Coronary artery (tissue), 2 donors: Measurements from ENCODE around the gene HELZ.

Experiments used
- DNase-seq: peaks from one replicate; pipeline ENCODE4 v3.0.0-alpha.2; 2017; ENCODE audit warnings: low spot score
- H3K27ac ChIP-seq, 2 donors: fragments of 200-600 bp; sonication (generic); one replicate each; pipeline ENCODE4 v1.5.1; 2016 to 2019
- H3K4me3 ChIP-seq: fragments of 200-600 bp; sonication (generic); 2 replicates; pipeline ENCODE4 v1.5.1; 2016; ENCODE audit warnings: mild to moderate bottlenecking, moderate library complexity
- TF ChIP-seq, protein P1 (sequence below): fragments of 200-600 bp; sonication (generic); IDR thresholded peaks from one replicate; pipeline ENCODE4 v1.5.1; 2019; ENCODE audit warnings: antibody characterized with exemption

Gene HELZ

DNA sequence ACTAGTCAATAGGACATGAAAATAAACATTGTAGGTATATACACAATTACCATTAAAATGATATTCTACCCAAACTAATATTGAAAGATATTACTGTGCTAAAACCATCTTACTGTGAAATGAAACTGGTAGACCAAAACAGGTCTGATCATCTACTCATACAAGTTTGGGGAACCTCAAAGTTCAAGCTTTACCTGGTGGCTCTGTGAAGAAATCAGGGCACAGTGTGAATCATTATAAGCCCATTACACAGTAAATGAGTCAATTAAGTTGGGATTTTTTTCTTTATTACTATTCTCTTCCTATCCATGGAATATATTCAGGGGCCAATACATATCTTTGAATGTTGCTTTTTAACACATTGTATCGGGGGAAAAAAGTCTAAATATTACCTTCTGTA lies 57.1 kb downstream of the HELZ start:
- DNase-seq = no peak
- TF ChIP-seq, protein P1, sequence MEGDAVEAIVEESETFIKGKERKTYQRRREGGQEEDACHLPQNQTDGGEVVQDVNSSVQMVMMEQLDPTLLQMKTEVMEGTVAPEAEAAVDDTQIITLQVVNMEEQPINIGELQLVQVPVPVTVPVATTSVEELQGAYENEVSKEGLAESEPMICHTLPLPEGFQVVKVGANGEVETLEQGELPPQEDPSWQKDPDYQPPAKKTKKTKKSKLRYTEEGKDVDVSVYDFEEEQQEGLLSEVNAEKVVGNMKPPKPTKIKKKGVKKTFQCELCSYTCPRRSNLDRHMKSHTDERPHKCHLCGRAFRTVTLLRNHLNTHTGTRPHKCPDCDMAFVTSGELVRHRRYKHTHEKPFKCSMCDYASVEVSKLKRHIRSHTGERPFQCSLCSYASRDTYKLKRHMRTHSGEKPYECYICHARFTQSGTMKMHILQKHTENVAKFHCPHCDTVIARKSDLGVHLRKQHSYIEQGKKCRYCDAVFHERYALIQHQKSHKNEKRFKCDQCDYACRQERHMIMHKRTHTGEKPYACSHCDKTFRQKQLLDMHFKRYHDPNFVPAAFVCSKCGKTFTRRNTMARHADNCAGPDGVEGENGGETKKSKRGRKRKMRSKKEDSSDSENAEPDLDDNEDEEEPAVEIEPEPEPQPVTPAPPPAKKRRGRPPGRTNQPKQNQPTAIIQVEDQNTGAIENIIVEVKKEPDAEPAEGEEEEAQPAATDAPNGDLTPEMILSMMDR = no peak
- Histone ChIP-seq H3K27ac (no peak overlapping the region), H3K4me3 (no peak overlapping the region)

DNA sequence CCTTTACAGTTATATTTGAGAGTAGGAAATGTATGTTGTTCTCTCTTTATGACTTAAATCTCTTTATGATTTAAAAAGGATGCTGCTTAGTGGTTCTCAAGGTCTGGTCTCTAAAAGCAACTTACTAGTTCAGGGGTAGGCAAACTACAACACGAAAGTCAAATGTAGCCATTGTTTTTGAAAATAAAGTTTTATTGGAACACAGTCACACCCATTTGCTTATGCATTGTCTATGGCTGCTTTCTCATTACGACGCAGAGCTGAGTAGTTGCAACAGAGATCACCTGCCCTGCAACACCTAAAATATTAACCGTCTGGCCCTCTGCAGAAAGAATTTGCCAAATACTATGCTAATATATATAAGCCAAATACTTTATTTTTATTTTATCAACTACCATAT lies 58.2 kb downstream of the HELZ start:
- TF ChIP-seq, protein P1 = no peak
- no peak overlapping the region for H3K27ac ChIP-seq
- H3K4me3 ChIP-seq = no peak overlapping the region
- DNase-seq = no peak

DNA sequence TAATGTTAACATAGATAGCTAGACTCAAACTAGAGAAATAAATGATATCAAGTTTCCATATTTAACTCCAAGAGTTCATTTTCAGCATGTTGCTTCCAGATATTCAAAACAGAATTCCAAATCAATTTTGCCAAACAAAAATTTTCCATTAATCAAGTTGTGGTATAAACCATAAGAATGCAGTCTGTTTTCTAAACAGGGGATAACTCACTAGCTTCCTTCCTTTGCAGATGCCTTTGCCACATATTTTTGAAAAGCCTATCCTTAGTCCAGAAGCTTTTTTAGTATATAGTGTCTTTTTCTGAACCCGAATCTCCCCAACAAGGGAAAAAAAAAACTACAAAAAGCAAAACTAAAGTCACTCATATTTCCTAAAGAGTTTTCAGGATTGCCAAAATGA lies 61.5 kb downstream of the HELZ start:
- DNase-seq = no peak
- TF ChIP-seq, protein P1 = no peak
- Histone ChIP-seq H3K27ac (no peak overlapping the region), H3K4me3 (no peak overlapping the region)

DNA sequence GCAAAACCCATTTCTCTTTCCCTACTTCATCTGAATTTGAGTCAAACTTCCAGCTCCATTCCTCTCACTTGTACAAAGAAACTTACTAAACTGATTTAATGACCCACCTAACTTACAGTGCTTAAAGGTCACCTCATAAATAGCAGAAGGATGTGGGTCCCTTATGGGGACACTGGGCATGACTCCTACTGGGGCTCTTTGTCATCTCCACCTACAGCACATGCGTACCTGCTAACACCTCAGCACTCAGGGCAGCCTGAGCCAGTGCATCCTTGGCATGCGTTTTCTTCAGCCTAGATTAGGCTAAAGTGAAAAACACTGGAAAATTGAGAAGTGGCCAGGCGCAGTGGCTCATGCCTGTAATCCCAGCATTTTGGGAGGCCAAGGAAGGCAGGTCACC lies 63.2 kb downstream of the HELZ start:
- TF ChIP-seq, protein P1 = no peak

DNA sequence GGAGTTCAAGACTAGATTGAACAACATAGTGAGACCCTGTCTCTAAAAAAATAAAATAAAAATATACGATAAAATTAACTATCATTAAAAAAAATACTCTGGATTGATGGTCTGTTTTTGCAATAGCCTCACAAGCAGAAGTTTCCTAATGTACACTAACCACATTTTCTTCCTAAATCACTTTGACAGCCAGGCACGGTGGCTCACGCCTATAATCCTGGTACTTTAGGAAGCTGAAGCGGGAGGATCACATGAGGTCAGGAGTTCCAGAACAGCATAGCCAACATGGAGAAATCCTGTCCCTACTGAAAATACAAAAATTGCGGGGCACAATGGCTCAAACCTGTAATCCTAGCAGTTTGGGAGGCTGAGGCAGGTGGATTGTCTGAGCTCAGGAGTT lies 64.7 kb downstream of the HELZ start:
- H3K27ac ChIP-seq = no peak overlapping the region
- no peak overlapping the region for H3K4me3 ChIP-seq
- DNase-seq = no peak
- TF ChIP-seq, protein P1 = no peak

More for the DNA sequence above, 63.2 kb downstream of the HELZ start:
- Histone ChIP-seq H3K4me3 (no peak overlapping the region), H3K27ac (no peak overlapping the region)
- no peak for DNase-seq

DNA sequence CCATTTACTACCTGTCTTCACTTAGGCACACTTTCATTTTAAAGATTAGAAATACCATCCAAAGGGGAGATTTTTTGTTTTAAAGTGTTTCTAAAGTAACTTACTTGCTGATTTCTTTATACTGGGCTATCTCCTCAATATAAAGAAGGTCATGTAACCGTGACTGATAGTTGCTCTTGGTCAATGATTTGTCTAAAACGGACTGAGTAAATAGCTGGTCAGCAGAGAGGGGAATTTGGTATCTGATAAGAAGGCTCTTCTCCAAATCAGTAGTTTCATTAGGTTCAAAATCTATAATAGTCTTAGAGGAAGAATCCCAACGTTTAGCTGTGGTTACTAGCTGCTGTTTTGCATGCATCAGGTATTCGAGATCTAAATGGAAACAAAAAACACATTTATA lies 66.4 kb downstream of the HELZ start:
- TF ChIP-seq, protein P1 = no peak
- DNase-seq = no peak
- Histone ChIP-seq H3K27ac (no peak overlapping the region), H3K4me3 (no peak overlapping the region)

DNA sequence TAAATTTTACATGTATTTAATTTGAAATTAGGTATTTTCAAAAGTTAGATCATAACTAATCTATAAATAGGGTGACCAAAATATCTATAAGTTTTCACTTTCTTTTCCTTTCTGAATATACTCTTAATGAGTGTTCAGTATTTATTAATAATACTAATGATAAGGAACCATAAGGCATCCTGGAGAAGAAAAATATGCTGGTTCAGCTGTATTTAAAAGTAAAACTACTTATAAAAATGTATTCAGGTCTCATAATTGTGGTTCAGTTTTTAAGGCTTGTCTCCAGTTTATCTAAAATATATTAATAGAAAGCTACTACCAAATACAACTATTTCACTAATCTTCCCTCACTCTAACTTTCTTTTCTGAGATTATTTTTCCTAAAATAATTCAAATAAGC lies 67.3 kb downstream of the HELZ start:
- H3K4me3 ChIP-seq = no peak overlapping the region
- TF ChIP-seq, protein P1 = no peak
- H3K27ac ChIP-seq = no peak overlapping the region
- no peak for DNase-seq
